K562 (cell line): Measurements from ENCODE around the gene CMIP. TPM values are rescaled to one million over a fixed set of nuclear protein-coding genes. Genes with fewer than 3 reads are reported as not detected.

ENCODE experiments used
- ATAC-seq: fragments of 200-7000 bp; cut with Tn5 transposase; 3 replicates; pipeline ENCODE4 v1.9.1; 2020; ENCODE audit warnings: moderate library complexity
- BruUV-seq: library from RNA; stranded (reverse); fragments of 400-500 nt; replicated peaks from 2 replicates; lab custom pipeline; 2021; lab: Mats Ljungman, UMichigan
- CTCF ChIA-PET: fragments of 300-600 bp; formaldehyde crosslinking; extraction: SDS; loops from one replicate; lab custom pipeline; 2021; ENCODE audit warnings: low intra/inter-chr PET ratio; lab: Yijun Ruan, JAX
- POLR2A ChIA-PET: fragments of 300-600, 350-650 bp; sonication (Branson Sonifier 250); formaldehyde crosslinking; extraction: SDS; loops from one replicate; lab custom pipeline; 2021; ENCODE audit warnings: antibody characterized with exemption, inconsistent platforms; lab: Yijun Ruan, JAX
- DNase-seq, 4 experiments: peaks; one replicate each; pipeline versions ENCODE4 v3.0.0 to v3.0.0-alpha.2; 2011 to 2018; ENCODE audit warnings: low spot score in 3 of 4, mixed read lengths in 3 of 4; ENCODE audit errors: extremely low read depth in 1 of 4
- FAIRE-seq: peaks from 2 replicates; lab custom pipeline; 2011; peaks lifted over from hg19 to GRCh38; lab: Jason Lieb, UNC
- H2AFZ ChIP-seq: 2 replicates; pipeline ENCODE4 v1.6.0; 2011; ENCODE audit warnings: low read depth, low read length, control low read depth, inconsistent platforms
- H3K27ac ChIP-seq: fragments of 200-600 bp; 3 replicates; pipeline ENCODE4 v1.8.0; 2011; ENCODE audit warnings: low read depth, mild to moderate bottlenecking, control low read depth, inconsistent platforms, low read length, moderate library complexity, mixed read lengths; ENCODE audit errors: extremely low read depth
- H3K27me3 ChIP-seq, 2 experiments: fragments of 300-600 bp in 1 of 2; 2 replicates in 1 of 2; 3 replicates in 1 of 2; pipeline versions ENCODE4 v1.6.0 to v1.8.0; 2011; ENCODE audit warnings: inconsistent platforms in 2 of 2, low read length in 2 of 2, mild to moderate bottlenecking in 1 of 2, mixed read lengths in 1 of 2, moderate library complexity in 1 of 2; ENCODE audit not compliant: control insufficient read depth in 2 of 2, insufficient read depth in 2 of 2
- H3K36me3 ChIP-seq: fragments of 300-600 bp; 3 replicates; pipeline ENCODE4 v1.8.0; 2011; ENCODE audit warnings: mild to moderate bottlenecking, low read length, inconsistent platforms; ENCODE audit not compliant: control insufficient read depth, insufficient read depth
- H3K4me1 ChIP-seq, 2 experiments: fragments of 200-600 bp in 1 of 2; replicated peaks in 1 of 2; 2 replicates in 1 of 2; 3 replicates in 1 of 2; pipeline versions ENCODE4 v1.5.1 to v1.8.0; 2011; ENCODE audit warnings: inconsistent platforms in 2 of 2, low read length in 2 of 2, mild to moderate bottlenecking in 1 of 2, mixed read lengths in 1 of 2, moderate library complexity in 1 of 2; ENCODE audit not compliant: control insufficient read depth in 2 of 2, insufficient read depth in 2 of 2
- H3K4me2 ChIP-seq: 2 replicates; pipeline ENCODE4 v1.6.1; 2011; ENCODE audit warnings: low read length, control low read depth, inconsistent platforms, mixed read lengths; ENCODE audit not compliant: insufficient read depth
- H3K4me3 ChIP-seq: fragments of 200-600 bp; sonication (generic), shearing (Covaris generic); 2 replicates; pipeline ENCODE4 v1.5.1; 2016; ENCODE audit warnings: control low read depth, inconsistent platforms
- H3K79me2 ChIP-seq: fragments of 200-600 bp; 3 replicates; pipeline ENCODE4 v1.8.0; 2011; ENCODE audit warnings: low read length, inconsistent platforms; ENCODE audit not compliant: control insufficient read depth, insufficient read depth
- H3K9ac ChIP-seq, 2 experiments: 2 replicates each; pipeline versions ENCODE4 v1.6.0 to v1.6.1; 2011; ENCODE audit warnings: low read depth in 2 of 2, low read length in 2 of 2, control low read depth in 1 of 2, inconsistent platforms in 1 of 2, mild to moderate bottlenecking in 1 of 2, mixed read lengths in 1 of 2; ENCODE audit not compliant: insufficient read depth in 1 of 2
- H3K9me1 ChIP-seq: one replicate; pipeline ENCODE4 v1.6.0; 2011; ENCODE audit warnings: inconsistent platforms, mild to moderate bottlenecking, low read length, moderate library complexity; ENCODE audit not compliant: control insufficient read depth, insufficient read depth
- H3K9me3 ChIP-seq: replicated peaks from 2 replicates; pipeline ENCODE4 v1.5.1; 2011; ENCODE audit warnings: low read depth, low read length, inconsistent platforms; ENCODE audit not compliant: control insufficient read depth, insufficient read depth
- H4K20me1 ChIP-seq: replicated peaks from 2 replicates; pipeline ENCODE4 v1.6.1; 2011; ENCODE audit warnings: low read length, inconsistent platforms, mixed read lengths; ENCODE audit not compliant: control insufficient read depth, insufficient read depth
- EGR1 ChIP-seq: fragments of 450-650 bp; conservative IDR thresholded peaks from 2 replicates; pipeline ENCODE4 v1.6.1; 2017; ENCODE audit warnings: mild to moderate bottlenecking
- ELF2 ChIP-seq: fragments of 250-450 bp; sonication (Bioruptor Pico); IDR thresholded peaks from 2 replicates; pipeline ENCODE4 v1.5.0; 2021; ENCODE audit warnings: mild to moderate bottlenecking
- HIVEP1 ChIP-seq: fragments of 250-450 bp; sonication (Bioruptor Pico); IDR thresholded peaks from 2 replicates; pipeline ENCODE4 v1.4.0; 2020; ENCODE audit warnings: mild to moderate bottlenecking
- MCM3 ChIP-seq: fragments of 450-650 bp; IDR thresholded peaks from 2 replicates; pipeline ENCODE4 v1.6.1; 2016
- PHF20 ChIP-seq: fragments of 450-650 bp; IDR thresholded peaks from 2 replicates; pipeline ENCODE4 v1.6.1; 2018; ENCODE audit not compliant: partially characterized antibody
- SMAD1 ChIP-seq: fragments of 150-350 bp; IDR thresholded peaks from 2 replicates; pipeline ENCODE4 v1.6.1; 2014; ENCODE audit warnings: low read length, low read depth; ENCODE audit not compliant: partially characterized antibody
- SMARCA5 ChIP-seq: fragments of 450-650 bp; IDR thresholded peaks from 2 replicates; pipeline ENCODE4 v1.6.1; 2016
- SMARCB1 ChIP-seq: IDR thresholded peaks from 2 replicates; pipeline ENCODE4 v1.6.1; 2011; ENCODE audit warnings: improper control_type of control experiment, low read depth; ENCODE audit not compliant: insufficient read length
- TRIM24 ChIP-seq, 2 experiments: fragments of 450-650 bp; IDR thresholded peaks; 2 replicates each; pipeline ENCODE4 v1.6.1; 2016
- ZNF764 ChIP-seq: fragments of 250-450 bp; sonication (Bioruptor Pico); IDR thresholded peaks from 2 replicates; pipeline ENCODE4 v1.4.0; 2020; ENCODE audit warnings: low read depth, mild to moderate bottlenecking, moderate library complexity
- ZSCAN32 ChIP-seq: fragments of 450-650 bp; formaldehyde crosslinking; IDR thresholded peaks from 2 replicates; pipeline ENCODE4 v1.4.0; 2020; ENCODE audit warnings: mild to moderate bottlenecking, moderate library complexity
- WGBS: fragments of 100-300 bp; shearing (Covaris generic); methylation state at CpG from one replicate; pipeline ENCODE4 v1.1.6; 2016; ENCODE audit warnings: low coverage, mixed read lengths; ENCODE audit not compliant: insufficient coverage; ENCODE audit errors: missing lambda C conversion rate; 5-methylcytosine and 5-hydroxymethylcytosine counted together
- in situ Hi-C: fragments of 300-500 bp; cut with MboI; formaldehyde crosslinking; loops from 4 replicates; pipeline ENCODE4 v1.15.0; 2018; ENCODE audit warnings: inconsistent platforms, mixed read lengths
- intact Hi-C: fragments of 100-400 bp; cut with micrococcal nuclease; formaldehyde crosslinking; loops from 2 replicates; pipeline ENCODE4 v1.14.2; 2022
- polyA plus RNA-seq, 8 experiments: library from polyadenylated mRNA; depleted of rRNA in 4 of 8; stranded (reverse) in 5 of 8; unstranded in 3 of 8; fragments of >200 nt; fragmentation: Nextera tagmentation in 2 of 8; fragmentation: Illumina TruSeq in 1 of 8; extraction: Ambion mirVana in 2 of 8; extraction: Trizol in 1 of 8; gene quantifications; 2 replicates each; pipeline versions ENCODE4 v1.2.1 to v1.2.3, GENCODE V29; 2011 to 2014; ENCODE audit warnings: inconsistent platforms in 1 of 8, missing spikeins in 1 of 8
- total RNA-seq, 7 experiments: library from RNA; depleted of rRNA in 6 of 7; stranded (reverse); fragments of >200 nt in 6 of 7; fragmentation: Illumina TruSeq in 2 of 7; extraction: Trizol in 2 of 7; gene quantifications; 2 replicates each; pipeline versions ENCODE4 v1.2.1 to v1.2.3, GENCODE V29; 2011 to 2021; ENCODE audit warnings: low replicate concordance in 1 of 7
- TF ChIP-seq, protein P1 (sequence below): IDR thresholded peaks from 2 replicates; pipeline ENCODE4 v1.6.1; 2011; ENCODE audit warnings: borderline replicate concordance, low read depth, mild to moderate bottlenecking, moderate library complexity, low read length; ENCODE audit not compliant: insufficient read depth, poor library complexity, severe bottlenecking
- TF ChIP-seq, protein P2 (sequence below): fragments of 450-650 bp; IDR thresholded peaks from 2 replicates; pipeline ENCODE4 v1.6.1; 2017; ENCODE audit warnings: antibody characterized with exemption, mild to moderate bottlenecking
- TF ChIP-seq, protein P3 (sequence below): sonication (generic); formaldehyde crosslinking; IDR thresholded peaks from 2 replicates; pipeline ENCODE4 v1.9.0; 2022; ENCODE audit warnings: mild to moderate bottlenecking, missing genetic modification reagents
- TF ChIP-seq, protein P4 (sequence below), 3 experiments: IDR thresholded peaks in 2 of 3; conservative IDR thresholded peaks in 1 of 3; 2 replicates each; pipeline ENCODE4 v1.5.1; 2011 to 2012; ENCODE audit warnings: low read length in 3 of 3, mild to moderate bottlenecking in 3 of 3, control low read depth in 2 of 3, improper control_type of control experiment in 1 of 3, inconsistent platforms in 1 of 3, low read depth in 1 of 3, mixed read lengths in 1 of 3, moderate library complexity in 1 of 3; ENCODE audit not compliant: insufficient read depth in 2 of 3

The CMIP gene
- total and polyA plus RNA-seq, 9 of the 15 experiments (the other 6 are each of a cell fraction or from before 2014, with no cell fraction given), result 0.94 to 82.5 (median 10.3) TPM

DNA sequence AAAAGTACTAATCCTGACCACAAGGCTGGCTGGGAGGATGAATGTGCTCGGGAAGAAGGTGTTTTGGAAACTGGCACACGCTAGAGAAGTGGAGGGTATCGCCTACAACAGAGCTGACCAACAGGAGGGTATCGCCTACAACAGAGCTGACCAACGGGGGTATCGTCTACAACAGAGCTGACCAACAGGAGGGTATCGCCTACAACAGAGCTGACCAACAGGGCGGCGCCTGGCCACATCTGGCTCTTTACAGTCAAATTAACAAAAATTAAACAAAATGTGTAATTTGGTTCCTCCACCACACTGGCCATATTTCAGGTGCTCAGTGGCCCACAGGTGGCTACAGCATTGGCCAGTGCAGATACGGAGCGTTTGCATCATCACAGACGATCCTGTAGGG lies 153.5 kb downstream of the CMIP start:
- peaks cover 0 to 18% of the 10 kb centered on the region in 2 experiments; a peak in 2 of 5 replicates for H3K4me1 ChIP-seq
- H2AFZ ChIP-seq, result no peak overlapping the region
- no peak overlapping the region for H3K27ac ChIP-seq
- H3K79me2 ChIP-seq, result peaks cover 30% of the 10 kb centered on the region
- H3K4me3 ChIP-seq, result no peak overlapping the region
- in situ Hi-C loops (no loop called here), intact Hi-C loops (no loop called here)
- ATAC-seq (peak; percentile 73), DNase-seq (no peak), FAIRE-seq (no peak)
- BruUV-seq, result no TSS peak
- no peak overlapping the region for H3K4me2 ChIP-seq
- H3K36me3 ChIP-seq, result no peaks in the 10 kb centered on the region
- ChIA-PET CTCF (interaction anchor here (0.7 kb wide), 1 partner anchor 101 kb away, joined by 3 read pairs; no protein-coding TSS in a partner anchor), POLR2A (no interaction called here)
- H4K20me1 ChIP-seq, result peaks cover 22% of the 10 kb centered on the region; the same call in 1 of the 2 replicates
- no peak for TF ChIP-seq ZNF764 (CRISPR knock-in tag)
- TF ChIP-seq, protein P1, sequence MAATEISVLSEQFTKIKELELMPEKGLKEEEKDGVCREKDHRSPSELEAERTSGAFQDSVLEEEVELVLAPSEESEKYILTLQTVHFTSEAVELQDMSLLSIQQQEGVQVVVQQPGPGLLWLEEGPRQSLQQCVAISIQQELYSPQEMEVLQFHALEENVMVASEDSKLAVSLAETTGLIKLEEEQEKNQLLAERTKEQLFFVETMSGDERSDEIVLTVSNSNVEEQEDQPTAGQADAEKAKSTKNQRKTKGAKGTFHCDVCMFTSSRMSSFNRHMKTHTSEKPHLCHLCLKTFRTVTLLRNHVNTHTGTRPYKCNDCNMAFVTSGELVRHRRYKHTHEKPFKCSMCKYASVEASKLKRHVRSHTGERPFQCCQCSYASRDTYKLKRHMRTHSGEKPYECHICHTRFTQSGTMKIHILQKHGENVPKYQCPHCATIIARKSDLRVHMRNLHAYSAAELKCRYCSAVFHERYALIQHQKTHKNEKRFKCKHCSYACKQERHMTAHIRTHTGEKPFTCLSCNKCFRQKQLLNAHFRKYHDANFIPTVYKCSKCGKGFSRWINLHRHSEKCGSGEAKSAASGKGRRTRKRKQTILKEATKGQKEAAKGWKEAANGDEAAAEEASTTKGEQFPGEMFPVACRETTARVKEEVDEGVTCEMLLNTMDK, result peak; percentile 79
- TF ChIP-seq SMAD1, result no peak
- TF ChIP-seq, protein P2, sequence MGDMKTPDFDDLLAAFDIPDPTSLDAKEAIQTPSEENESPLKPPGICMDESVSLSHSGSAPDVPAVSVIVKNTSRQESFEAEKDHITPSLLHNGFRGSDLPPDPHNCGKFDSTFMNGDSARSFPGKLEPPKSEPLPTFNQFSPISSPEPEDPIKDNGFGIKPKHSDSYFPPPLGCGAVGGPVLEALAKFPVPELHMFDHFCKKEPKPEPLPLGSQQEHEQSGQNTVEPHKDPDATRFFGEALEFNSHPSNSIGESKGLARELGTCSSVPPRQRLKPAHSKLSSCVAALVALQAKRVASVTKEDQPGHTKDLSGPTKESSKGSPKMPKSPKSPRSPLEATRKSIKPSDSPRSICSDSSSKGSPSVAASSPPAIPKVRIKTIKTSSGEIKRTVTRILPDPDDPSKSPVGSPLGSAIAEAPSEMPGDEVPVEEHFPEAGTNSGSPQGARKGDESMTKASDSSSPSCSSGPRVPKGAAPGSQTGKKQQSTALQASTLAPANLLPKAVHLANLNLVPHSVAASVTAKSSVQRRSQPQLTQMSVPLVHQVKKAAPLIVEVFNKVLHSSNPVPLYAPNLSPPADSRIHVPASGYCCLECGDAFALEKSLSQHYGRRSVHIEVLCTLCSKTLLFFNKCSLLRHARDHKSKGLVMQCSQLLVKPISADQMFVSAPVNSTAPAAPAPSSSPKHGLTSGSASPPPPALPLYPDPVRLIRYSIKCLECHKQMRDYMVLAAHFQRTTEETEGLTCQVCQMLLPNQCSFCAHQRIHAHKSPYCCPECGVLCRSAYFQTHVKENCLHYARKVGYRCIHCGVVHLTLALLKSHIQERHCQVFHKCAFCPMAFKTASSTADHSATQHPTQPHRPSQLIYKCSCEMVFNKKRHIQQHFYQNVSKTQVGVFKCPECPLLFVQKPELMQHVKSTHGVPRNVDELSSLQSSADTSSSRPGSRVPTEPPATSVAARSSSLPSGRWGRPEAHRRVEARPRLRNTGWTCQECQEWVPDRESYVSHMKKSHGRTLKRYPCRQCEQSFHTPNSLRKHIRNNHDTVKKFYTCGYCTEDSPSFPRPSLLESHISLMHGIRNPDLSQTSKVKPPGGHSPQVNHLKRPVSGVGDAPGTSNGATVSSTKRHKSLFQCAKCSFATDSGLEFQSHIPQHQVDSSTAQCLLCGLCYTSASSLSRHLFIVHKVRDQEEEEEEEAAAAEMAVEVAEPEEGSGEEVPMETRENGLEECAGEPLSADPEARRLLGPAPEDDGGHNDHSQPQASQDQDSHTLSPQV, result no peak
- no peak for TF ChIP-seq ELF2
- no peak for TF ChIP-seq PHF20
- TF ChIP-seq EGR1, result no peak
- TF ChIP-seq, protein P3, sequence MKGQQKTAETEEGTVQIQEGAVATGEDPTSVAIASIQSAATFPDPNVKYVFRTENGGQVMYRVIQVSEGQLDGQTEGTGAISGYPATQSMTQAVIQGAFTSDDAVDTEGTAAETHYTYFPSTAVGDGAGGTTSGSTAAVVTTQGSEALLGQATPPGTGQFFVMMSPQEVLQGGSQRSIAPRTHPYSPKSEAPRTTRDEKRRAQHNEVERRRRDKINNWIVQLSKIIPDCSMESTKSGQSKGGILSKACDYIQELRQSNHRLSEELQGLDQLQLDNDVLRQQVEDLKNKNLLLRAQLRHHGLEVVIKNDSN (CRISPR knock-in tag), result no peak
- TF ChIP-seq ZSCAN32 (CRISPR knock-in tag), result no peak
- TF ChIP-seq MCM3, result no peak
- TF ChIP-seq, protein P4, sequence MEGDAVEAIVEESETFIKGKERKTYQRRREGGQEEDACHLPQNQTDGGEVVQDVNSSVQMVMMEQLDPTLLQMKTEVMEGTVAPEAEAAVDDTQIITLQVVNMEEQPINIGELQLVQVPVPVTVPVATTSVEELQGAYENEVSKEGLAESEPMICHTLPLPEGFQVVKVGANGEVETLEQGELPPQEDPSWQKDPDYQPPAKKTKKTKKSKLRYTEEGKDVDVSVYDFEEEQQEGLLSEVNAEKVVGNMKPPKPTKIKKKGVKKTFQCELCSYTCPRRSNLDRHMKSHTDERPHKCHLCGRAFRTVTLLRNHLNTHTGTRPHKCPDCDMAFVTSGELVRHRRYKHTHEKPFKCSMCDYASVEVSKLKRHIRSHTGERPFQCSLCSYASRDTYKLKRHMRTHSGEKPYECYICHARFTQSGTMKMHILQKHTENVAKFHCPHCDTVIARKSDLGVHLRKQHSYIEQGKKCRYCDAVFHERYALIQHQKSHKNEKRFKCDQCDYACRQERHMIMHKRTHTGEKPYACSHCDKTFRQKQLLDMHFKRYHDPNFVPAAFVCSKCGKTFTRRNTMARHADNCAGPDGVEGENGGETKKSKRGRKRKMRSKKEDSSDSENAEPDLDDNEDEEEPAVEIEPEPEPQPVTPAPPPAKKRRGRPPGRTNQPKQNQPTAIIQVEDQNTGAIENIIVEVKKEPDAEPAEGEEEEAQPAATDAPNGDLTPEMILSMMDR (IDR thresholded peaks at IDR 0.05 in 2 of 3, conservative IDR thresholded peaks at IDR 0.05 in 1 of 3; ENCODE audit: insufficient read depth in 2 of 3, low read depth in 1 of 3, low read length in 3 of 3), result peak; percentile 34 to 54 (median 36)
- no peak for TF ChIP-seq SMARCB1
- no peak for TF ChIP-seq SMARCA5
- TF ChIP-seq HIVEP1, result no peak
- TF ChIP-seq TRIM24 (IDR thresholded peaks at IDR 0.05), result no peak
- H3K27me3 ChIP-seq, result no peaks in the 10 kb centered on the region
- no peaks in the 10 kb centered on the region for H3K9me1 ChIP-seq
- H3K9me3 ChIP-seq, result no peaks in the 10 kb centered on the region
- 81% methylated on average over 12 of the region's 12 CpGs for WGBS
- no peak overlapping the region for H3K9ac ChIP-seq
